OCI-M2 (cell line): ENCODE results near the gene TFG.
A peak's percentile ranks its signal among the peaks of the same experiment; 100 is the strongest.
"Not testable (repeated sequence)": the region's sequence is repeated elsewhere in the genome, so short reads cannot be mapped to it uniquely, and the experiment has no call there.

Experiments
- DNase-seq: peaks from one replicate; lab custom pipeline; 2025; ENCODE audit not compliant: unreplicated experiment; lab: John Stamatoyannopoulos, UW

The TFG gene

DNA sequence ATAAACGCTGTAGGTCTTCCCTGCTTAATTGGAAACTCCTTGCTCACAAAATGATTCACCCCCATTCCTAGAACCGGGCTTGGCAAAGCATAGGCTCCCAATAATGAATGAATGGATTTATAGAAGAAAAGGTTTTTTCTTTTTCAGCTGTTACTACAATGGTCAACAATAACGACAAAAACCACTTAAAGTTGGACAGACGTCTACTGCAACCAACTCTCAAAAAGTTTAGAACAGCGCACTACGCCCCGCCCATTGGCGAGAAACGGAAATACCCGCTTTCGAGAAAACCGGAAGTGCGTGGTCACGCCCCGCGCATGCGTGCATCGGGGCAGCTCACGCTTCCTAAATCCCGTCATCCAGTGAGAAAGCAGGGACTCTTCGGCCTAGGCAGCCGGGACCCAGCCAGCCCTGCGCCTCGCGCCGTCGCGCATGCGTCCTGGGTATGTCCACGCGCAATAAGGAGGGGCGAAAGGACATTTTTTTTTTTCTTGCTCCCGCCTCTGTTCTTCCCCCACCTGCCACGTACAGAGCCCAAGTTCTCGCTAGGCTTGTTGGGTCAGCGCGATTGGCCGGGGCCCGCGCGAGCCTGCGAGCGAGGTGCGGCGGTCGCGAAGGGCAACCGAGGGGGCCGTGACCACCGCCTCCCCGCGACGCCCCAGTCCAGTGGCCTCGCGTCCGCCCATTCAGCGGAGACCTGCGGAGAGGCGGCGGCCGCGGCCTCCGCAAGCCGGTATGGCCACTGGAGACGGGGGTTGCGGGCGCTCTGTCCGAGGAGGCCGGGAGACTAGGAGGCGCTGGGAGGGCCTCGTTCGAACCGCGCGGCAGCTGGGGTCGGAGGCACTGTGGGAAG is at the start of gene TFG:
TFG (plus strand) TSS at position 506 of the 853 bp plus-strand sequence. CDS start 4,192 bp downstream, outside the sequence.
- DNase-seq = peak; percentile 87

DNA sequence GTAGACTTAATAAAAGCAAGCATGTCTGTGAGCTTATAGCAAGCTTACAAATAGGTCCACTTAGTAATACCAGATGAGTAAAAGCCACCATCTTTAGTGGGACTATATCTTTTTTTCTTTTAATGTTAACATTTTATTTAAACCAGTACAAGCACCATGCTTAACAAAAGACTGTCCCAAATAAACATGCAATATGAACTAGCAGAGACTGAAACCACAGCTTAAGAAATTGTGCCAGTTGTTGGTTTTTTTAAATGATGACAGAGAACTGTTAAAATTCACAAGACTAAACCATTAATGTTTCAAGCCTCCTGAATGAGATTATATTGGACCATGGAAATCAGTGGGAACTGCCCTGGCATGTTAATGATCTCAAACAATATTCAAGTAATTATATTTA is 48.0 kb upstream of the TFG start:
- not testable (repeated sequence) for DNase-seq

DNA sequence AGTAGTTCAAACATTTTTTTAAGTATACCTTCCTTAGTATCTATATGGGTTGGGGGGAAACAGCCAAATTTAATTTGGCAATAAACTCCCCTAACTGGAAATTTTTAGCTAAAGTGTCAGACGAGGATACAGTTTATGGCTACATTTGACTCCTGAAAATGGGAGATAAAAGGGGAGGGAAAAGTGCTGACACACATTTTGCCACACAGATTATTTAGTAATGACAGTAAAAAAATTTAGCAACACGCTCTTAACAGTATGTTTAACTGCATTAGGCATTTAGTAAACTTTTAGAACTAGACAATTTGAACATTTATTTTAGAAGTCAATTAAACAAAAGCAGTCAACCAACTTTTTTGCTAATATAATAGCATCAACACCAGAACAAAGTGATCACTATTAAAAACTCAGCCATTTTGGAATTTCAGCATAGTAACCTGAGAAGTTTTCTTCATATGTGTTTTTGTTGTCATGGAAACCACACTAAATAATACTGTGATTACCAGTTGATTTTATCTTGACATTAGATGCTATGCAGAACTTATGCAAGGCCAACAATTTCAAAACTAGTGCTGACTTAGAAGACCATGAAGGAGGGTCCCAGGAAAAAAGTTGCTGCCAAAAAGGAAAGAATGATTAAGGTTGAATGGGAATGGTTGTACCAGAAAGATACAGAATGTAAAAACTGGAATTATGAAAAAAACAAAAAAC is 47.0 kb upstream of the TFG start:
- no peak for DNase-seq

DNA sequence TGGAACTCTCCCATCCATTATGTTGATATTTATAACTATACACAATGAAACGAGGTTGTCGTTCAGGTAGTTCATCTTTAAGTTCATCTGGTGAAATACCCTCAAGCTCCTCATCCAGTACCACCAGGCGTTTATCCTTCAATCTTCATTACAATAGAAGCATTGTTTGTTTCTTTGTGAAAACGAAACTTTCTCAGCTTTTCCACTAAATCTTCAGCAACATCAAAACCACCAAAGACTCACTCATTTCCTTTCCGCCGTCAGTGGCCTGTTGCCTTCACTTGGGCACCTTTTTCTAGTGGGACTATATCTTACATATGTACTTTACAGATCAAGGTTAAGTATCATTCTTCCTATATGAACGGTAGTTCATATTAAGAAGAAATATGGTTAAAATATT is 44.1 kb upstream of the TFG start:
- no peak for DNase-seq

DNA sequence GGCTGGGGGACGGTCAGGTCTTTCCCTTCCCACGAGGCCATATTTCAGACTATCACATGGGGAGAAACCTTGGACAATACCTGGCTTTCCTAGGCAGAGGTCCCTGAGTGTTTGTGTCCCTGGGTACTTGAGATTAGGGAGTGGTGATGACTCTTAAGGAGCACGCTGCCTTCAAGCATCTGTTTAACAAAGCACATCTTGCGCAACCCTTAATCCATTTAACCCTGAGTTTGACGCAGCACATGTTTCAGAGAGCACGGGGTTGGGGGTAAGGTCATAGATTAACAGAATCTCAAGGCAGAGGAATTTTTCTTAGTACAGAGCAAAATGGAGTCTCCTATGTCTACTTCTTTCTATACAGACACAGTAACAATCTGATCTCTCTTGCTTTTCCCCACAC is 42.6 kb upstream of the TFG start:
- not testable (repeated sequence) for DNase-seq

DNA sequence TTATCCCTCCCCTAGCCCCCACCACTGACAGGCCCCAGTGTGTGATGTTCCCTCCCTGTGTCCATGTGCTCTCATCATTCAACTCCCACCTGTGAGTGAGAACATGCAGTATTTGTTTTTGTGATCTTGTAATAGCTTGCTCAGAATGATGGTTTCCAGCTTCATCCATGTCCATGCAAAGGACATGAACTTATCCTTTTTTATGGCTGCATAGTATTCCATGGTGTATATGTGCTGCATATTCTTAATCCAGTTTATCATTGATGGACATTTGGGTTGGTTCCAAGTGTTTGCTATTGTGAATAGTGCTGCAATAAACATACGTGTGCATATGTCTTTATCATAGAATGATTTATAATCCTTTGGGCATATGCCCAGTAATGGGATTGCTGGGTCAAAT is 42.0 kb upstream of the TFG start:
- DNase-seq = not testable (repeated sequence)

DNA sequence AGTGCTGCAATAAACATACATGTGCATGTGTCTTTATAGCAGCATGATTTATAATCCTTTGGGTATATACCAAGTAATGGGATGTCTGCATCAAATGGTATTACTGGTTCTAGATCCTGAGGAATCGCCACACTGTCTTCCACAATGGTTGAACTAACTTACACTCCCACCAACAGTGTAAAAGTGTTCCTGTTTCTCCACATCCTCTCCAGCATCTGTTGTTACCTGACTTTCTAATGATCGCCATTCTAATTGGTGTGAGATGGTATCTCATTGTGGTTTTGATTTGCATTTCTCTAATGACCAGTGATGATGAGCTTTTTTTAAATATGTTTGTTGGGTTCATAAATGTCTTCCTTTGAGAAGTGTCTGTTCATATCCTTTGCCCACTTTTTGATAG is 38.3 kb upstream of the TFG start:
- not testable (repeated sequence) for DNase-seq

DNA sequence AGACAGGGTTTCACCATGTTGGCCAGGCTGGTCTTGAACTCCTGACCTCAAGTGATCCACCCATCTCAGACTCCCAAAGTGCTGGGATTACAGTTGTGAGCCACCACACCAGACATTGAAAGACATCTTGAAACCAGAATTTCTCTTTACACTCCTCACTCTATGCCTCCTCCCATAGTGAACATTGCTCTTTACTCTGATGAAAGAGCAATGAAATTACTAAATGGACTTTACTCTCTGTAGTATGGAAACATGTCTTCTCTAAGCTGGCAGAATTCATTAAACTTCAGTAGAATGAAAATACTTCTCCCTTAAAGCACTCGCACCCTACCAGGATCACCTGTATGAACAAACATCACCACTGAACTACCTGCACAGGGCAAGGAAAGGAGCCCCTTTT is 27.8 kb upstream of the TFG start:
- no peak for DNase-seq

DNA sequence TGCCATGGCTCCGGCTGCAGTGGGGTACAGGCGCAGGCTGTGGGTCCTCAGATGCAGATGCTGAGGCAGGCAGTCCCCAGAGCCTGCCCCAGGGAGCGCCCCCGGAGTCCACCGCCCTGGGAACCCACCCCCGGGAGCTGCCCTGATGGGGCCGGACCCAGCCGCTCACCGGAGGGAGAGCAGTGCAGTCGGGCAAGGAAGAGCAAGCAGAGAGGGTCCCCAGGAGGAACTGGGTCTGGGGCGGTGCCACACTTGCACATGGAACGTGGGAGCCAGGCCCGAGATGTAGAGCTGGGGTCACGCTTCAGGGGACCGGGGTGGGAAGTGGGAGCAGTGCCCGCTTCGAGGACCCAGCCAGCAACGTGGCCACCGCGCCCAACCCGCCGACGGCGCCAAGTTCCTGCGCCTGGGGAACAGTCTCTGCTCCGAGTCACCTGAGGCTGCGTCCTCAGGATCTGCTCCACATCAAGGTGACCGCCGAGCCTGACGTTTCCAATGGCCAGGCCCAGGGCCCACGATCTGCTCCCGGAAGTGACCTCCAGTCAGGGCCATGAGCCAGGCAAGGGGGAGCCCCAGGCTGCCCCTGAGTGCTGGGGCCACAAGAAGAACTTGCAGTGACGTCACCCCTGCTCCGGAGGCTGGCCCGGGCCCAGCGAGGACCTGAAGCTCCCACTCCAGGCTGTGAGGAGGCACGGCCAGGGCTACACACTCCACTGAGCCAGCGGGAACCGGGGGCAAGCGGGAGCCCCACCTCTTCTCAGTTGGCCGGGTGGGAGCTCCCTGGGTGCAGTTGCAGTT is 27.0 kb upstream of the TFG start:
- no peak for DNase-seq

DNA sequence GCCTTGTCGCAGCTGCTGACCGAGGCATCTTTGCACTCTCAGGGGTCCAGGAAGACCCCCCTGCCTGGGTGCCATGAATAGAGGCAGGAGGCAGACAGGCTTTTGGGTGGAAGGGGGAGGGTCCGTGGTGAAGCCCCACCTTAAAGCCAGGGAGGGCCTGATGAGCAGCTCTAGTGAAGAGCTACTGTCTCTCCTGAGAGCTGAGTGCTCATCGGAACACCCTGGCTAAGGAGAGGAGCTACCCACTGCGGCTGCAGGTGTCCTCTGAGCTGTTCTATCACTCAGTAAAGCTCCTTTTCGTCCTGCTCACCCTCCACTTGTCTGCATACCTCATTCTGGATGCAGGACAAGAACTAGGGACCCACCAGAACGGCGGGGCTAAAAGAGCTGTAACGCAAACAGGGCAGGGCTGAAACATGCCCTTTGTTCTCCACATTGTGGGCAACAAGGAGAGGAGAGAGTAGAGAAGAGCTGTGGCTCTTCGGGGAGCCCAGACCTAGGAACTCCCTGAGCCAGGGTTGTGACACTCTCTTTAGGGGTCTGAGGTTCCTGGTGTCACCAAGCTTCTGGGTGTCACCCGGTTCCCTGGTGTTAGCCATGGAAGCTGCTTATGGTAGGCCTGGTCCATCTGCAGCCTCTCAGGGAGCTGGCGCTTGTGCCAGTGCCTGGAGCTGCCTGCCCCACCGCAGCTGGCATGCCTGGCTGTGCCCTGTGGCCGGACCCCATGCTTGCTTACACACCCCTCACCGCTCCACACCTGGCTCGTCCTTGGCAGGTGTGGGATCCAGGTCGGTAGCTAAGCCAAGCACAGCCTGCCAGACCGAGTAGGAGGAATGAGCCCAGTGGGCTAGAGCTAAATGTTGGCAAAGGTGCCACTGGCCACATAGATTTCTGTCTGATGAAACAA is 26.2 kb upstream of the TFG start:
- no peak for DNase-seq

DNA sequence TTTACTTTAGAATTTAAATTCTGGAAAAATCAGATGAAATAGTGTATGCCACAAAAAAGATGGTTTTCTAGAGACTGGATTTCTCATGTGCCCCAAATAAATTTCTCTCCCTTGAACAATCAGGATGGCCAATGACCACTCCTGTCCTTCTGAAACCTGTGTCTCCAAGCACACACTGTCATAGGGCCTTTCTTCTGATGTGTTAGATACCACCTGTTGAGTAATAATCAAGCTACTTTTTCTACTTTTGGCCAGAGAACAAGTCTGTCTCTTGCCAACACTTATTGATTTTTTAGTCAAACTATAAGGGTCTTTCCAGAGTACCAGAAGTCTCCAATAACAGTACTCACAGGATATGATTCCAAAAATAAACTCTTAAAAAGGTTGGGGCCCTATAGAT is 16.1 kb upstream of the TFG start:
- DNase-seq = no peak

DNA sequence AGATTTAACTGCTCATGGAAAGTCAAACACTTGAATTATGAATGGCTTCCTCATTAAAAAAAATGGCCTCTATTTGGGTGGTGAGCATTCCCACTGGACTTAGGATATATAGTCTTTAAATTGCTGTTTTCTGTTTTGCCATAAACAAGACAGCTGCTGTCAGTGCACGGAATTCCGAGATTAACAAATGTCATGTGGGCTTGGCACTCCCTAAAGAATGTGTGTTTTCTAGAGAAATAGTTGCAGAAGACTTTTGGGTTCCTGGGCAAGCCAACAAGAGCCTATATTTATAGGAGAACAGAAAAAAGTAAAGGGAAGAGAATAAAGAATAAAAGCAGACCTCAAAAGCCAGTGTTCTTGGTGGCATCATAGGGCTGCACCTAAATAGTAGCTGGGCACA is 13.6 kb upstream of the TFG start:
- no peak for DNase-seq

DNA sequence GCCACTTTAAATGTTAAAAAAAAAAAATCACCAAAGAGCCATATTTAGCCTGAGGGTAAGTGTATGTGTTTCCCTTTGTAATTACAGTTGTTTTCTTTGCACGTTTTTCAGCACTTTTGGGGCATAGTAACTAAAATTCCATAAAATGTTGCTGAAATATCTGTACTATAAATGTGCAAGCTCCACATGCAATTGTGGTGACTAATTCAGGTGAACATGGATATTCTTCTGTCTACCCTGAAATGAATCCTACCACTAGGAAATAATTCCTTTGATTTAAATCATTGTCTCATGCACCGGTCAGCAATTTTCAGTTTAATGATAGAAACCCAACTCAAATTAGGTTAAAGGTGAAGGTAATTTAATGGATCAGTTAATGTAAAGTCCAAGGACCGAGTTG is 13.1 kb upstream of the TFG start:
- DNase-seq = no peak

DNA sequence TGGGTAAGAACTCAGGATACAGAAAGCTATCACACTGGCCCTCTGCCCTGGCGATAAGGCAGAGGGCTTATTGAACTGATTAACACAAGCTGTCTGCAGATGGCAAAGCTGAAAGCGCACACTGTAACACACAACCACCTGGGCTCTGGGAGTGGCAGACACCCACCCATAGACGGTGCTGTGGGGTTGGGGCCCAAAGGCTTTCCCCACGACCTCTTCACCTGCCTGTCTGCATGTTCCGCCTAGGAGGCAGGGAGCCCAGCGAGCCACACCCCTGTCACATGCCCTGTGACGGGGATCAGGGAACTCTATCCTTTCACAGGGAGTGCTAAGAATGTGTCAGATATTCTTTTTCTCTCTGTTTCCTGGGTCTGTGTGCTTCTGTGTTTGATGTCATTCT is 12.1 kb upstream of the TFG start:
- no peak for DNase-seq

DNA sequence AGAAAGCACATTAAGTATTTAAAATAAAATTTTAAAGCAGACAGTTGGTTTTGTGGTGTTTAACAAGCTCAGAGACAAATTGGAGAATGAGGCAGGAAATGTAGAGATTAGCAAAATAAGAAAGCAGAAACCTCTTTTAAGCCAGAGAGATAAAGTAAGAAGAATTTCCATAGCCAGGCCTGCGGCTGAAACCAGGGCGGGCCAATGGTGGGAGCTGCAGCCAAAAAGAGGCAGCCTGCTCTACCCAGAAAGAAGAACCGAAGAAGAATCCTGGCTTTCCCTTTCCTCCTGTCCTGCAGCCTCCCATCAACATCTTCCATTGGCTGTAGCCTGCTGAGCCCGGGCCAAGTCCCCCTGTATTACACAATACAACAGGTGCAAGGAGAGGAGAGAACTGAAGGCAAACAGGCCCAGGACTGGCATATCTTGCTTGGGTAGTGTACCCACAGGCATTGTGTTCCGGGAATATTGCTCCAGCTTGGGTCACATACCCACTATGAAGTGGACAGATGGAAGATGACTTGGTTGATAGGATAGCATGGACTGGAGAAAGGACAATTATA is 11.5 kb upstream of the TFG start:
- no peak for DNase-seq

DNA sequence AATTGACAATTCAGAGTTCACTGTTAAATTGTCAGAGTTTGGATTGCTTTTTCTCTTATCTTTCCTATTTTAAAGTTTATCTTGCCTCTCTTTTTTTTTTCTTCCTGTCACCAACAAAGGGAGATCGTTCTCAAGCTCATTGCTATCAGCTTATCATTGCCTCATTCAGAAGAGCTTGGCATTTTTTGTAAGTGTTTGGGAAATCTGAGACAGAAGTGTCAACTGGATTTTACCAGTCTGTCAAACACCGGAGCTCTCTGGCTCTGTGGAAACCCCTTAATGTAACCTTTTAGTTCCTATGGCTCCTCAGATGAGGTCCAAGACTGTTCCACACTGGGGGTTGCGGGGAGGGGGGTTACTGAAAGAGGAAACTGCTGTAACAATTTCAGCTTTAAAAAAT is 10.6 kb upstream of the TFG start:
- DNase-seq = no peak

DNA sequence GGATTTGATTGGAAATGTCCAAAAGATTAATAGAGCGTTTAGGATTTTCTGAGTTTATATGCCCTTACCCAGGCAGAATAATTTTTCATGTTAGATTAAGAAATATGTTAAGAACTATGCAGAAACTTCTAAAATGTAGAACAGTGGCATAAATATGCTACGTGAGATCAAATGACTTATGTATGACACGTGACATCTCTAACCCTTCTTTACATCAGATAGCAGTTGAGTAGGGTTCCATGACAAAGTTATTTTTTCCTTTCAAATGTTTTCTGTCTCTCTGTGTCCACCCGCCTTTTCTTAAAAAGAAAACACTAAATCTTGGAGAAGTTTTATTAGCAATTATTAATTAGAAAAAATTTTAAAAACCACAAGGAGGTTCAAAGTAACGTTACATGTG is 8.6 kb upstream of the TFG start:
- no peak for DNase-seq

DNA sequence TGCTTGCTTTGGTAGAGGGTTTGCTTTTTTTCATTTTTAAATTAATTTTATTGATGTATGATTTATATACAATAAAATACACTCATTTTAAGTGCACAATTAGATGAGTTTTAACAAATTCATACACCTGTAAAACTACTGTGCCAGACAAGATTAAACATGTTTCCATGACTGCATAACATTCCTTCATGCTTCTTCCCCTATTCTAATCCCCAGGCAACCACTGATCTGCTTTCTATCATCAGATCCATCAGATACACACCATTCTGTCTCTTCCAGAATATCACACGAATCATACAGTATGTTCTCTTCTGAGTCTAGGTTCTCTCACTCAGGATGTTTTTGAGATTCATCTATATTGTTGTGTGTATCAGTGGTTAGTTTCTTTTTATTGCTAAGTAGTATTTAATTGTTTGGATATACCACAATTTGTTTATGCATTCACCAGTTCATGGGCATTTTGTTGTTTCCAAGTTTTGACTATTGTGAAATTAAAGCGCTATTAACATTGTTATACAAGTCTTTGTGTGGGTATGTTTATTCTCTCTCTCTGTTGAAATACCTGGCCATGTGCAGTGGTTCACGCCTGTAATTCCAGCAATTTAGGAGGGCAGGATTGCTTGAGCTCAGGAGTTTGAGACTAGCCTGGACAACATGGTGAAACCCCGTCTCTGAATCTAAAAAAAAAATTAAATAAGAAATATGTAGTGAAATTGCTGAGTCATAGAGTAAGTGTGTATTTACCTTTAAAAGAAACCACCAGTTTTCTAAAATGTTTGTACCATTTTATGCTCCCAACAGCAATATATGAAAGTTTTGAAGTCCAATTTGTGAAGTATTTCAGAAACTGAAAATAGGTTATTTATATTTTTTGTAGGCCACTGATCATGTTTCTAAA is 7.0 kb upstream of the TFG start:
- DNase-seq = no peak

DNA sequence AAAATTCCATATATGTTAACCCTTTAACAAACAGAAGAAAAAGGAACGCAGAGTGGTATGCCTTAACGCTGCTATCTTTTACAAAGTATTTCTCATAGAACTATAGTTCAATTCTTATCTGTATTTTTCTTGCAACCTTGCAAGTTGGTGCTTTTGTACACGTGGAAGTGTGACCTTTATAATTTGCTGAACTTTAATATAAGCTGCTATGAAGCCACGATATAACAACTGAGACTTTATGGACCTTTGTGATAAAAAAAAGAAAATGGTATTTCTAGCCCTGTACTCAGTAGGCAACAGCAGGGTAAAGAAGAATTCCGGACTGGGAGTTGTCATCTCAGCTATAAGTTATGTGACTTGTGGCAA is 6.3 kb upstream of the TFG start:
- no peak for DNase-seq
